Measurements from ENCODE around the gene PLEKHG3. TPM values are rescaled to one million over a fixed set of nuclear protein-coding genes. Genes with fewer than 3 reads are reported as not detected.

PLEKHG3 gene
- total RNA-seq, 1 experiment from 2014 or later: 34.0 TPM

DNA sequence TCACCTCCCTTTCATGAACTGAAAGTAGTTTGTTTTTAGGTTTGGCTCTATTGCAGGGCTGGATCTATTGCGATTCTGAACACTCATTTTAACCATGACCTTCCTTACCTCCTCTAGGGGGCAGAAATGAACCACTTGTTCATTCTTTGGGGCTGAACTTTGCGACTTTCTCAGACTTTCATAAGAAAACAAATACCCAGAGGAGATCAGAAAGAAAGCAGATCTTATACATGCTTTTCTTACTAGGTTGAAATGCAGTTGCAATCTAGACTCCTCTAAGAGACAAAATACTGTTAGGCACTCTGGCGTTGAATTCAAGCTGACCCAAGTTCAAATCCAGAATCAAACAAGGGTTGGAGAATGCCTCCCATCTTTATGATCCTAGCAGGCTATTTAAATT is 32.6 kb upstream of the PLEKHG3 start:
- POLR2A ChIA-PET: no interaction called here

DNA sequence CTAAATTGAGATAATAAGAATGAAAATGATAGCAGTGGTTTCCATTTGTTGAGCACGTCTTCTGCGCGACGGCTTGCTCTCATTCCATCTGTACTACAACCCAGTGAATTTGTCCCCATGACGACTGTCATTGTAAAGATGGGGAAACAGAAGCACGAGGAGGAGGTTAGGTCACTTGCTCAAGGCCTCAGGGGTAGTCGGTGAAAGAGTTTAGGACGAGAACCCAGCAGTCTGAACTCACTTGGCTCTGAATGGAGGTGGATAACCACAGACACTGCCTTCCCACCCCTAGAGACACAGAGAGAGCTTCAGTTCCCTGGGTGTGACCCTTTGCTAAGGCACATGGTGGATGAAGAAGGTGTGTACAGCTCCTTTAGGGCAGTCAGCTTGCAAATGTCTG is 30.9 kb upstream of the PLEKHG3 start:
- ATAC-seq (no peak), DNase-seq (ENCODE audit: low read depth, low spot score) (no peak)
- no TSS peak for BruUV-seq (replicated peaks)
- POLR2A ChIA-PET: no interaction called here
- TF ChIP-seq SIN3A (IDR thresholded peaks at IDR 0.05; ENCODE audit: borderline replicate concordance, insufficient read depth, low read depth, low read length) (no peak), TCF7L2 (IDR thresholded peaks at IDR 0.05; ENCODE audit: low read depth, low read length) (no peak), POLR2AphosphoS5 (IDR thresholded peaks at IDR 0.05; ENCODE audit: low read depth, low read length) (no peak)
- TF ChIP-seq, protein P1, sequence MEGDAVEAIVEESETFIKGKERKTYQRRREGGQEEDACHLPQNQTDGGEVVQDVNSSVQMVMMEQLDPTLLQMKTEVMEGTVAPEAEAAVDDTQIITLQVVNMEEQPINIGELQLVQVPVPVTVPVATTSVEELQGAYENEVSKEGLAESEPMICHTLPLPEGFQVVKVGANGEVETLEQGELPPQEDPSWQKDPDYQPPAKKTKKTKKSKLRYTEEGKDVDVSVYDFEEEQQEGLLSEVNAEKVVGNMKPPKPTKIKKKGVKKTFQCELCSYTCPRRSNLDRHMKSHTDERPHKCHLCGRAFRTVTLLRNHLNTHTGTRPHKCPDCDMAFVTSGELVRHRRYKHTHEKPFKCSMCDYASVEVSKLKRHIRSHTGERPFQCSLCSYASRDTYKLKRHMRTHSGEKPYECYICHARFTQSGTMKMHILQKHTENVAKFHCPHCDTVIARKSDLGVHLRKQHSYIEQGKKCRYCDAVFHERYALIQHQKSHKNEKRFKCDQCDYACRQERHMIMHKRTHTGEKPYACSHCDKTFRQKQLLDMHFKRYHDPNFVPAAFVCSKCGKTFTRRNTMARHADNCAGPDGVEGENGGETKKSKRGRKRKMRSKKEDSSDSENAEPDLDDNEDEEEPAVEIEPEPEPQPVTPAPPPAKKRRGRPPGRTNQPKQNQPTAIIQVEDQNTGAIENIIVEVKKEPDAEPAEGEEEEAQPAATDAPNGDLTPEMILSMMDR (IDR thresholded peaks at IDR 0.05): no peak
- TF ChIP-seq, protein P2, sequence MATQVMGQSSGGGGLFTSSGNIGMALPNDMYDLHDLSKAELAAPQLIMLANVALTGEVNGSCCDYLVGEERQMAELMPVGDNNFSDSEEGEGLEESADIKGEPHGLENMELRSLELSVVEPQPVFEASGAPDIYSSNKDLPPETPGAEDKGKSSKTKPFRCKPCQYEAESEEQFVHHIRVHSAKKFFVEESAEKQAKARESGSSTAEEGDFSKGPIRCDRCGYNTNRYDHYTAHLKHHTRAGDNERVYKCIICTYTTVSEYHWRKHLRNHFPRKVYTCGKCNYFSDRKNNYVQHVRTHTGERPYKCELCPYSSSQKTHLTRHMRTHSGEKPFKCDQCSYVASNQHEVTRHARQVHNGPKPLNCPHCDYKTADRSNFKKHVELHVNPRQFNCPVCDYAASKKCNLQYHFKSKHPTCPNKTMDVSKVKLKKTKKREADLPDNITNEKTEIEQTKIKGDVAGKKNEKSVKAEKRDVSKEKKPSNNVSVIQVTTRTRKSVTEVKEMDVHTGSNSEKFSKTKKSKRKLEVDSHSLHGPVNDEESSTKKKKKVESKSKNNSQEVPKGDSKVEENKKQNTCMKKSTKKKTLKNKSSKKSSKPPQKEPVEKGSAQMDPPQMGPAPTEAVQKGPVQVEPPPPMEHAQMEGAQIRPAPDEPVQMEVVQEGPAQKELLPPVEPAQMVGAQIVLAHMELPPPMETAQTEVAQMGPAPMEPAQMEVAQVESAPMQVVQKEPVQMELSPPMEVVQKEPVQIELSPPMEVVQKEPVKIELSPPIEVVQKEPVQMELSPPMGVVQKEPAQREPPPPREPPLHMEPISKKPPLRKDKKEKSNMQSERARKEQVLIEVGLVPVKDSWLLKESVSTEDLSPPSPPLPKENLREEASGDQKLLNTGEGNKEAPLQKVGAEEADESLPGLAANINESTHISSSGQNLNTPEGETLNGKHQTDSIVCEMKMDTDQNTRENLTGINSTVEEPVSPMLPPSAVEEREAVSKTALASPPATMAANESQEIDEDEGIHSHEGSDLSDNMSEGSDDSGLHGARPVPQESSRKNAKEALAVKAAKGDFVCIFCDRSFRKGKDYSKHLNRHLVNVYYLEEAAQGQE (IDR thresholded peaks at IDR 0.05; ENCODE audit: insufficient read depth in 1 of 2, low read depth in 2 of 2, low read length in 1 of 2): no peak
- in situ Hi-C loops (cut with HindIII; ENCODE audit: low pct_unique_long_range_greater_than_20kb, low sequenced_read_pairs): no loop called here
- intact Hi-C loops (cut with micrococcal nuclease; ENCODE audit: unreplicated experiment): loop anchor here (5.0 kb wide), 1 partner anchor 219 kb away; no protein-coding TSS in a partner anchor
- CTCF ChIA-PET: no interaction called here
- Histone ChIP-seq H3K36me3 (ENCODE audit: control insufficient read depth, insufficient read depth, low read length) (no peaks in the 10 kb centered on the region), H3K27me3 (ENCODE audit: control insufficient read depth, insufficient read depth, low read length) (no peaks in the 10 kb centered on the region), H3K9me3 (ENCODE audit: control insufficient read depth, insufficient read depth, low read depth, low read length) (no peaks in the 10 kb centered on the region), H3K4me3 (ENCODE audit: low read depth in 2 of 2, low read length in 2 of 2) (no peak overlapping the region), H3K27ac (ENCODE audit: low read length) (no peak overlapping the region), H3K4me1 (ENCODE audit: control insufficient read depth, insufficient read depth, low read length) (no peaks in the 10 kb centered on the region)

More for the DNA sequence above, 32.6 kb upstream of the PLEKHG3 start:
- H3K27me3 ChIP-seq (ENCODE audit: control insufficient read depth, insufficient read depth, low read length): no peaks in the 10 kb centered on the region
- DNase-seq (ENCODE audit: low read depth, low spot score): peak; percentile 25
- no TSS peak for BruUV-seq (replicated peaks)
- H3K4me1 ChIP-seq (ENCODE audit: control insufficient read depth, insufficient read depth, low read length): no peaks in the 10 kb centered on the region
- no peaks in the 10 kb centered on the region for H3K36me3 ChIP-seq (ENCODE audit: control insufficient read depth, insufficient read depth, low read length)
- intact Hi-C loops (cut with micrococcal nuclease; ENCODE audit: unreplicated experiment) (loop anchor here (1.0 to 5.0 kb wide), 2 partner anchors 93 to 221 kb away; no protein-coding TSS in a partner anchor), in situ Hi-C loops (cut with HindIII; ENCODE audit: low pct_unique_long_range_greater_than_20kb, low sequenced_read_pairs) (no loop called here)
- no peak overlapping the region for H3K27ac ChIP-seq (ENCODE audit: low read length)
- TF ChIP-seq, protein P2 (IDR thresholded peaks at IDR 0.05; ENCODE audit: insufficient read depth in 1 of 2, low read depth in 2 of 2, low read length in 1 of 2): no peak
- TF ChIP-seq SIN3A (IDR thresholded peaks at IDR 0.05; ENCODE audit: borderline replicate concordance, insufficient read depth, low read depth, low read length): no peak
- TF ChIP-seq POLR2AphosphoS5 (IDR thresholded peaks at IDR 0.05; ENCODE audit: low read depth, low read length): no peak
- TF ChIP-seq, protein P1 (IDR thresholded peaks at IDR 0.05): no peak
- TF ChIP-seq TCF7L2 (IDR thresholded peaks at IDR 0.05; ENCODE audit: low read depth, low read length): no peak
- peak; percentile 77; the same call in 1 of the 2 replicates for ATAC-seq
- H3K4me3 ChIP-seq (ENCODE audit: low read depth in 2 of 2, low read length in 2 of 2): no peak overlapping the region
- CTCF ChIA-PET: interaction anchor here (0.5 kb wide), 1 partner anchor 20 kb away, joined by 3 read pairs; no protein-coding TSS in a partner anchor
- no peaks in the 10 kb centered on the region for H3K9me3 ChIP-seq (ENCODE audit: control insufficient read depth, insufficient read depth, low read depth, low read length)
